Fibroblast of skin of right biceps (primary cell): ENCODE results near the gene ATXN10.
"Not testable (repeated sequence)": the region's sequence is repeated elsewhere in the genome, so short reads cannot be mapped to it uniquely, and the experiment has no call there.

ENCODE experiments used
- DNase-seq: peaks from one replicate; pipeline ENCODE4 v3.0.0-alpha.2; 2013

The ATXN10 gene

DNA sequence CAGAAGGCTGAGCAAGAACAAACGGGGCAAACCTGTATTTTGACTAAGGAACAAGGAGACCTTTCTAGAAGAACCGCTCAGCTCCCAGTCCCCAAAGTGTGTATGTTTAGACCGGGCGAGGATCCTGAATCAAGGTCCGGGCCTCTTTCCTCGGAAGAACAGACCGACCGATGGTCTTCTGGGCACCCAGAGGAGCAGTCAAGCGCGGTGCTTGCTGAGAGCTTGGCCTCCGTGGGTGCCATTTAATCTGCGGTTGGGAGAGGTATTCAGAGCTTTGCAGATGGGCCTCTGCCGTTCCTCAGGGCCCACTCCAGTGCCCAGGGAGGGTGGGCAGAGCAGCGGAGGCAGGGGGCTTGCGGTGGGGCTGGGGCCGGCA, 26.5 kb upstream of the ATXN10 start:
- DNase-seq = no peak

DNA sequence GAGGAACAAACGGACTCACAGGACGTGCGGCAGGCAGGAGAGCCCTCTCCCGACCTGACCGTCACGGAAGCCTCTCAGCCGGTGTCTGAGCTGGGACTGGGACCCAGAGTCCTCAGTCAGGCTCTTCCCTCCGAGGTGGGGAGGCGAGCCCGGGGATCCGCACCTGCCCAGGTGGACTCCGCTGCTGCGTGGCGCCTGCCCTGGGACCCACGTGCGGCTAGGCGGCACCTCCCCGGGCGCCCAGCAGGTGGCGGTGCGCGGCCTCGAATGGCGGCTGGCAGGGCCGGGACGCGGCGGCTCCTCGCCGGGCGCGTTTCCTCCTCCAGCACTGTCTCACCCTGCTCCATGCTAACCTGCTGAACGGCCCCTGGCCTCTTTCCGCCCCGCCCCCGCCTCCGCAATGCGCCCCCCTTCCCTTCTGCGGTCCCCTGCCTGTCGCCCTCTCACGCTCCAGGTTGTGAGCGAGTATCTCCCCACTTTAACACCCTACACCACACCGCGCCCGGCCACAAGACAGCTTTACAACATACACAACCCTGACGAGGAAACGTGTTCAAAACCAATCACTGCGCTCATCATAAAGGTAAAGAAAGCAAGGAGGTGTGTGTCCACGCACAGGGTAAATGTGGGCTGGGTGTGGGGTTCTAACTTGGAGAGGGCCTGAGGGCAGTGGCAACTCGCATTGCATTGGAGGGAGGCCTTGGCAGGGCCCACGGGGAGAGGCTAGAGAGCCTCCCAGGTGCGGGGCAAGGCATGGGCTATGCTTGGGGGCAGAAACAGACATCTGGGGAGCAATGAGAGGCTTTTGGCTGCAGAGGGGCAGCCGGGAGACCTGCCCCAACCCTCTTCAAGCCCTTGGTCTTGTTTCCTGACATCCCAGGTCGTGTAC, 25.9 kb upstream of the ATXN10 start:
- DNase-seq = peak; percentile 51

DNA sequence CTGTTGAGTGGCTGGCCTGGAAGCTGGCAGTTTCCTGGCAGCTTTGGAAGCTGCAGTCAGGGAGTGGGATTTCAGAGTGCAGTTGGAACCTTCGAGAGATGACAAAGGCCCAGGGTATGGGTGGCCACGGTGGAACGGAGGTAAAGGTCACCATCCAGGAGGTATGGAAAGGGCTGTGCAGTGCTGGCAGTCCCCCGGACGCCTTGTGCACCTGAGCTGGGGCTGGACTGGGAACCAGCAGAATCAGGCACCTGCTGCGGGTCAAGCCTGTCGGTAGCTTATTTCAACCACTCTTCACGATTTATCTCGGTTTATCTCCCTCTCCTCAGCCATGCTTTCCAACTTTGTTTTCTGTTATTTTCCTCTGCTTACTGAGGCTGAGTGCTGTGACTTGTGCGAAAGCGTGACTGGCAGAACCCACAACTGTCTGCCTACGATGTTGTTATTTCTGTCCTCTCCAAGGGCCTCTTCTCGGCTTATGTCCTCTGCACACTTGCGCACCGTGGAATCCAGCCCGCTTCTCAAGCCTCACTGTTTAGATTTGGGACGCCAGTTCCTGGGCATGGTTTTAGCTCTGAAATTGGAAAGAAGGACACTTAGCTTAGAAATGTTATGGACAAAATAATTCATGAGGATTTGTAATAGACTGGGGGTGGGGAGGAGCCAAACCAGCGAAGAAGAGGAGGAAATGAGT, 24.0 kb upstream of the ATXN10 start:
- no peak for DNase-seq

DNA sequence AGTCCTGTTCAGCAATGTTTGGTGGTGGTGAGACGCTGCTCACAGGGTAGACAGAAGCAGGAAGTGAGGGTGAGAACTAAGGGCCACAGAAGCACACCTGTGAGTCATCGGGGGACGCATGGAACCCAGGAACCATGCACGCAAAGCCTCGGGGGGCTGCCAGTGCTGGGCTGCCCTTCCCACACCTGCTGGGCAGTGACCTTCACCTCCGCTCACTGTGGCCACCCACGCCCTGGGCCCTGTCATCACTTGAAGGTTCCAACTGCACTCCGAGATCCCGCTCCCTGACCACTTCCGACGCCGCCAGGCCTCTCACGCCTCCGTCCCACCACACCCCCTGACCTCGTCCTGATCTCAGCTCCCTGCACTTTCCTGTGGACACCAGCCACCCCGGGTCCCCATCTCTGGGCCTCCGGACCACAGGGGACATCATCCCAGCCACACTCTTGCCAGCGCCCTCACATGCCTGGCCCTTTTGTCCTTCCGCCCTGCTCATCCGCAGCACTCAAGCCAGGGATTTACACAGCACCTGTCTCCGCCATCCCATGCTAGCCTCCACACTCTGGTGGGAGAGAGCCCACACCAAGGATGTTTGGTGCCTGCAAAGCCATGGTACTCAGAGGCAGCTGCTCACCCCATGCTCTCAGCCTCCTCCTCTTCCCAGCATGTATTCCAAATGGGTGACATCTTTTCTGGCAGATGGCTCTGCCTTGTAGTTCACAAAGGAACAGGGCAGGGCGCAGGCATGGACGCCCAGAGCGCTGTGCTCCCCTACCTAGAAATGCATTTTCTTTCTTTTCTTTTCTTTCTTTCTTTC, 23.1 kb upstream of the ATXN10 start:
- DNase-seq = no peak

DNA sequence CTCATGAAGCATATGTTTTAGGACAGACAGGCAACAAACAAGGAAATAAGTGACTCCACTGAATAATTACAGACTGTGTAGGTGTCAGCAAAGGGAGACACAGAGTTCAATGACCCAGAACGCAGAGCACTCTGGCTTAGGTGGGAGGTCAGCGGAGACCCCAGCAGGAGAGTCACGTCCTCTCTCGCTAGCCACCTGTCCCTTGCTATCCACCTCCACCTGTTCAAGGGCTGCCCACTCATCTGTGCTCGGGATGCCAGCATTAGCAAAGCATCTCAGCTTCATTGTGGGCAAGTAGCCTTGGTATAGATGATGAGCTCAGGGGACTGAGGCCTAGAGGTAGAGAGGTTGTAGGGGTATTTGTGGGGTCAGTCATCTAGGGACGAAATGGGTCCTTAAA, 21.8 kb upstream of the ATXN10 start:
- DNase-seq = no peak

DNA sequence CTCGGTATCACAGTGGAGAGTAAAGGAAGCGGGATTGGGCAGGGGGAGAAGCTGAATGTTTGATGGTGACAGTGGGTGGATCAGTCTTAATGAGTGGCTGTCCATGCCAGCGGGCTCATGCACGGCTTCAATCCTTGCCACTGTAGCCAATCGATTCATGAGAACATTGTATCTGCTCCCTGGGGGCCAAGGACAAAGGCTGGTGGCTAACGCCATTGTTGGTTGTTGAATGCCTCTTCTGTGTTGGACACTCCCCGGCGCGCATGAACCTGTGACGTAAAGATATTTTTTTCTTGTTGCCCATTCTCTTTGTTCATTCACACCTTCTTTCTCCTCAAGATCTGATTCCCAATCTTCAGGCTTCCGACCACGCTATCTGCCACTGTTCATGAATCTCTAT, 20.9 kb upstream of the ATXN10 start:
- DNase-seq = no peak

DNA sequence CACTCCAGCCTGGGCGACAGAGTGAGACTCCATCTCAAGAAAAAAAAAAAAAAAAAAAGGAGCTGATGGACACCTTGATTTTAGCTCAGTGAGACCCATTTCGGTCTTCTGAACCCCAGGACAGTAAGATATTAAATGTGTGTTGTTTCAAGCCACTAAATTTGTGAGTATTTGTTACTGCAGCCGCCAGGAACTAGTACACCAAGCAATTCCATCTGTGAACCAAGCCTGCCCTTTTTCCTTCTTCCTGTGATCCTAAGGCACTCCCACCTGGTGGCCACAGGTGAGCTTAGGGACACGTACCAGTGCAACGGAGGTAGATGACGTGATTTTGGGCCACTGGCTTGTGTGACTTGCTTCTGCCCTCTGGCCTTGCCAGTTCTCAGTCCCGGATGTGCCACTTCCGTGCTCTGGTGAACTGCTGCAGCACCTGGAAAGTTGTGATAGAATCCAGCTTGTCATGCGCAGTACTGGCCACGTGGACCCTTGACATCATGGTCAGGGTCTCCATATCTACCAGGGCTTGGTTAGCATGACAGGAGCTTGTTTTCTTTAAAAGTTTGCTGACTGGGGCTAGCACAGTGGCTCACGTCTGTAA, 19.6 kb upstream of the ATXN10 start:
- DNase-seq = no peak

GRCh38 chr22:45656577-45656976, 15.1 kb upstream of the ATXN10 start:
- DNase-seq = peak; percentile 34

DNA sequence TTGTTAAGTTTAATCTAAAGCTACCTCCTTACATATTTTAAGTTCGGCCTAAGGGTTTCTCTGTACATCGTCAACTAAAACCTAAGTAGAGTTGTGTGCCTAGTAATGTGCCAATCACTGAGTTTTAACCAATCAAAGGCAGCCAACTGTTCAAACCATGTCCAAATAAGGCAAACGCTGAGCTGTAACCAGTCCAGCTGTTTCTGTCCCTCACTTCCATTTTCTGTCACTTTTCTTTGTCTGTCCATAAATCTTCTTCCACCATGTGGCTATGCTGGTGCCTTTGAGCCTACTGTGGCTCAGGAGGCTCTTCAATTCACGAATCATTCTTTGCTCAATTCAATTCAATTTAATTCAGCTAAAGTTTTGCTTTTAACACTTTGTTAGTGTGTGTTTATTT, 13.9 kb upstream of the ATXN10 start:
- no peak for DNase-seq

DNA sequence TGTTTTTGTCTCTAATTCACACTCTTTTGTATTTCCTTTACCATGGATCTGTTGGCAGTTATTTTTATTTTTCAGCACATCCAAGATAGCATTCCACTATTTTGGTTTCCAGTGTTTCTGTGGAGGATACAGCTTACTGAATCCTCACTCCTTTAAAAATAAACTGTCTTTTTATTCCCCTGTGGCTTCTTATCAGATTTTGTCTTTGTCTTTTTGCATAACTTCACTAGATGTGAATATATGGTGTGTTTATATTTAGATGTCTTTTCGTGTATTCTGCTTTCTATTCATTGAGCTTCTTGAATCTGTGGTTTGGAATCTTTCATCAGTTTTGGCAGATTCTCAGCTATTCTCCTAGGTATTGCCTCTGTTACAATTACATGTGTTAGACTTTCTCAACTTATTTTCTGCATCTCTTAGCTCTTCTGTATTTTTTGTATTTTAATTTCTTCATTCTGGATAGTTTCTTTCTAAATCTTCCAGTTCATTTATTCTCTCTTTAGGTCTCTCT, 7.4 kb upstream of the ATXN10 start:
- no peak for DNase-seq

GRCh38 chr22:45667486-45667885, 4.1 kb upstream of the ATXN10 start:
- DNase-seq = no peak

DNA sequence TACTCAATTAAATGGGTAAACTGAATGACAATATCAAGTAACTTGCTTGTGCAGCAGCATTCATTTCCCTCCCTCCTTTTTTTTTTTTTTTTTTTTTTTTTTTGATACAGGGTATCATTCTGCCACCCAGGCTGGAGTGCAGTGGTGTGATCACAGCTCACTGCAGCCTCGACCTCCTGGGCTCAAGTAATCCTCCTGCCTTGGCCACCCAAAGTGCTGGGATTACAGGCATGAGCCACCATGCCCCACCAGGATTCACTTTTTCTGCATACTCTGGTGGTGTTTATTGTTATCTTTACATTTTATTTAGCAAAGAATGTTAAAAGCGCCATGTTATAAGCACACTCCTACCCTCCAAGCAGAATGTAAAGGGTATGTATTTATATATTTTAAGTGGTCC, 1.3 kb upstream of the ATXN10 start:
- not testable (repeated sequence) for DNase-seq

DNA sequence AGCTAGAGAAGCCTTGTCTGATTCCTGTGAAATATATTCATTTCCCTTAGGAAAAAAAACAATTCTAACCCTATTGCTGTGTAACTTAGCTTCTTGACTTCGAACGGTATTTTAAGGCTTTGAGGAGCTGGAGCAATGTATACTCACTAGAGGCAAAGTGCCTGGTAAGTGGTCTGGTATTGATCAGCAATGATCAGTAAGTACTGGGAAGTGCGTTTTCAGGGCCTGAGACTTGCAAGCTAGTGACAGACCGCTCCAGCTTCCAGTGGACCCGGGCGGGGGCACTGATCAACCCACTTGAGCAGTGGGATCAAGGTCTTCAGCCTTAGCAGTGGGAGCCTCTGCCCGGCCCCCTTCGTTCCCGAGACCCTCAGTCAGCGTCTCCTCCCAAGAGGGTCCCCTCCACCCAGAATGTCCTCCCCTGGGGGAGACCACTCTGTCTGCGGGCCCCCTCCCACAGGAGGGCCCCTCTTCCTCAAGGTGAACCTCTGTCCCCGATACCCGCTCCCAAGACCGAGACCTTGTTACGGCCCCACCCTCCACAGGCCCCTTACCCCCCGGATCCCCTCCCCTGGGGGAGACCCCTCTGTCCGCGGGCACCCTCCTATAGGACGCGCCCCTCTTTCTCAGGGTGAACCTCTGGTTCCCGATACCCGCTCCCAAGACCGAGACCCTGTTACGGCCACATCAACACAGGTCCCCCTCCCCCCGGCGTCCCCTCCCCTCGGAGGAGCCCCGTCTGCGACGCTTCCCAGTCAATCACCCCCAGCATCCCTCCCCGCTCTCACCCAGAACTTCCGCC, 452 bp upstream of the ATXN10 start:
- no peak for DNase-seq

- no peak for DNase-seq
Observed at GRCh38 chr22:45672564-45673481, 1.2 kb downstream of the ATXN10 start.

- no peak for DNase-seq
Observed at GRCh38 chr22:45673482-45674175, 2.0 kb downstream of the ATXN10 start.

- no peak for DNase-seq
Observed at GRCh38 chr22:45676024-45676423, 4.4 kb downstream of the ATXN10 start.

DNA sequence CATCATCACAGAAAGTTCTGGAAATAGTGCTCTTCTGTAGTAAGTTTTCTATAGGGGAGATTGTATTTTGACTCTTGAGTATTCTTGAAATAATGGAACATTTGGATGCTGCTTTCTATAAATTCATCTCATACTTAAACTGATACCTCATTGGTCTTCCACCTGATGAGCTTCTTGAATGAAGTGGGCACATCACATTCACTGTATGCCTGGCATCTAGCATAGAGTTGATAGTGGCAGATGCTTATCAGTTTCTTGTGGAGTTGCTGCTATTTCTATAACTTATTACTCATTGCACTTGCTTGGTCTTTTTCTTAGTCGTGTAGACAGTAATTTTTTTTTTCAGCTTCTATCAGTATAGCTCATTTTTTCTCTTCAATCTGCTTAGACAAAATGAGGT, 5.4 kb downstream of the ATXN10 start:
- DNase-seq = no peak

GRCh38 chr22:45678961-45679912, 7.6 kb downstream of the ATXN10 start:
- DNase-seq = peak; percentile 77
